HepG2 (cell line): ENCODE results near the gene CCL23. TPM values are rescaled to one million over a fixed set of nuclear protein-coding genes. Genes with fewer than 3 reads are reported as not detected.

Experiments used
- ASH2L ChIP-seq: fragments of 300-600, 200-600 bp; sonication (generic); IDR thresholded peaks from 2 replicates; pipeline ENCODE4 v1.7.0; 2017; ENCODE audit warnings: low read depth, mild to moderate bottlenecking, moderate library complexity, mixed read lengths, low read length; ENCODE audit not compliant: insufficient read length
- BRCA1 ChIP-seq: sonication (generic); formaldehyde crosslinking; IDR thresholded peaks from 2 replicates; pipeline ENCODE4 v1.4.0; 2020; ENCODE audit warnings: missing genetic modification reagents
- CENPBD1 ChIP-seq: sonication (generic); formaldehyde crosslinking; IDR thresholded peaks from 2 replicates; pipeline ENCODE4 v1.8.0; 2022; ENCODE audit warnings: missing genetic modification reagents, low read depth, mild to moderate bottlenecking, borderline replicate concordance
- DZIP1 ChIP-seq: sonication (generic); formaldehyde crosslinking; IDR thresholded peaks from 2 replicates; pipeline ENCODE4 v1.5.0; 2020; ENCODE audit warnings: mild to moderate bottlenecking, missing genetic modification reagents
- FOSL1 ChIP-seq: sonication (generic); formaldehyde crosslinking; IDR thresholded peaks from 2 replicates; pipeline ENCODE4 v1.9.0; 2021; ENCODE audit warnings: missing genetic modification reagents, borderline replicate concordance
- KDM5B ChIP-seq: sonication (generic); formaldehyde crosslinking; IDR thresholded peaks from 2 replicates; pipeline ENCODE4 v1.4.0; 2020; ENCODE audit warnings: missing genetic modification reagents, mild to moderate bottlenecking, borderline replicate concordance
- KMT2A ChIP-seq: sonication (generic); formaldehyde crosslinking; IDR thresholded peaks from 2 replicates; pipeline ENCODE4 v1.4.0; 2020; ENCODE audit warnings: missing genetic modification reagents
- POGZ ChIP-seq: sonication (generic); formaldehyde crosslinking; IDR thresholded peaks from 2 replicates; pipeline ENCODE4 v1.4.0; 2020; ENCODE audit warnings: mild to moderate bottlenecking, missing genetic modification reagents
- RFX3 ChIP-seq: IDR thresholded peaks from 2 replicates; pipeline ENCODE4 v1.6.1; 2016; ENCODE audit warnings: missing biosample characterization, missing genetic modification reagents
- SATB2 ChIP-seq: sonication (generic); formaldehyde crosslinking; IDR thresholded peaks from 2 replicates; pipeline ENCODE4 v1.5.0; 2020; ENCODE audit warnings: missing genetic modification reagents
- ZFP37 ChIP-seq: sonication (generic); formaldehyde crosslinking; IDR thresholded peaks from 2 replicates; pipeline ENCODE4 v1.4.0; 2020; ENCODE audit warnings: missing genetic modification reagents, borderline replicate concordance
- ZFP41 ChIP-seq: sonication (generic); formaldehyde crosslinking; IDR thresholded peaks from 2 replicates; pipeline ENCODE4 v1.4.0; 2020; ENCODE audit warnings: mild to moderate bottlenecking, missing genetic modification reagents, borderline replicate concordance
- ZNF205 ChIP-seq: IDR thresholded peaks from 2 replicates; pipeline ENCODE4 v1.6.1; 2018; ENCODE audit warnings: missing biosample characterization, missing genetic modification reagents
- ZNF230 ChIP-seq: sonication (generic); formaldehyde crosslinking; IDR thresholded peaks from 2 replicates; pipeline ENCODE4 v1.4.0; 2020; ENCODE audit warnings: mild to moderate bottlenecking, missing genetic modification reagents
- ZNF234 ChIP-seq: sonication (generic); formaldehyde crosslinking; conservative IDR thresholded peaks from 2 replicates; pipeline ENCODE4 v1.5.1; 2020; ENCODE audit warnings: mild to moderate bottlenecking, missing genetic modification reagents
- ZNF30 ChIP-seq: sonication (generic); formaldehyde crosslinking; IDR thresholded peaks from 2 replicates; pipeline ENCODE4 v1.5.0; 2020; ENCODE audit warnings: mild to moderate bottlenecking, missing genetic modification reagents
- ZNF329 ChIP-seq: sonication (generic); formaldehyde crosslinking; IDR thresholded peaks from 2 replicates; pipeline ENCODE4 v1.9.0; 2021; ENCODE audit warnings: low read depth, mild to moderate bottlenecking, missing genetic modification reagents
- ZNF350 ChIP-seq: sonication (generic); formaldehyde crosslinking; IDR thresholded peaks from 2 replicates; pipeline ENCODE4 v1.4.0; 2020; ENCODE audit warnings: mild to moderate bottlenecking, low read depth, missing genetic modification reagents, borderline replicate concordance
- ZNF431 ChIP-seq: sonication (generic); formaldehyde crosslinking; IDR thresholded peaks from 2 replicates; pipeline ENCODE4 v1.9.0; 2022; ENCODE audit warnings: missing genetic modification reagents, low read depth, mild to moderate bottlenecking, borderline replicate concordance
- ZNF432 ChIP-seq: sonication (generic); formaldehyde crosslinking; IDR thresholded peaks from 2 replicates; pipeline ENCODE4 v1.5.0; 2020; ENCODE audit warnings: missing genetic modification reagents, mild to moderate bottlenecking, borderline replicate concordance
- ZNF7 ChIP-seq: IDR thresholded peaks from 2 replicates; pipeline ENCODE4 v1.6.1; 2016; ENCODE audit warnings: missing biosample characterization, missing genetic modification reagents
- ZNF749 ChIP-seq: sonication (generic); formaldehyde crosslinking; IDR thresholded peaks from 2 replicates; pipeline ENCODE4 v1.8.0; 2022; ENCODE audit warnings: mild to moderate bottlenecking, missing genetic modification reagents, moderate library complexity, borderline replicate concordance
- polyA plus RNA-seq, 8 experiments: library from polyadenylated mRNA; depleted of rRNA in 3 of 8; stranded (reverse) in 7 of 8; unstranded in 1 of 8; fragments of >200 nt; fragmentation: Illumina TruSeq in 4 of 8; extraction: Trizol in 4 of 8; gene quantifications; 2 replicates each; pipeline versions ENCODE4 v1.2.1 to v1.2.3, GENCODE V29; 2011 to 2016; ENCODE audit warnings: low read depth in 4 of 8, missing spikeins in 1 of 8, mixed read lengths in 1 of 8; ENCODE audit not compliant: insufficient read depth in 1 of 8
- total RNA-seq, 5 experiments: library from RNA; depleted of rRNA; stranded (reverse); fragments of >200 nt; fragmentation: Illumina TruSeq; extraction: Trizol; gene quantifications; 2 replicates each; pipeline ENCODE4 v1.2.3, GENCODE V29; 2016; ENCODE audit warnings: low read depth in 1 of 5
- TF ChIP-seq, protein P1 (sequence below): sonication (generic); formaldehyde crosslinking; IDR thresholded peaks from 2 replicates; pipeline ENCODE4 v1.4.0; 2020; ENCODE audit warnings: missing genetic modification reagents; ENCODE audit errors: not compliant biosample characterization
- TF ChIP-seq, protein P2 (sequence below): IDR thresholded peaks from 2 replicates; pipeline ENCODE4 v1.6.1; 2018; ENCODE audit warnings: missing genetic modification reagents, mild to moderate bottlenecking, missing compliant biosample characterization
- TF ChIP-seq, protein P3 (sequence below): sonication (generic); formaldehyde crosslinking; IDR thresholded peaks from 2 replicates; pipeline ENCODE4 v1.8.1; 2023; ENCODE audit warnings: mild to moderate bottlenecking, missing genetic modification reagents, borderline replicate concordance

CCL23 gene
- total and polyA plus RNA-seq, 2 of the 13 experiments (the other 11 are each of a cell fraction or from before 2014, with no cell fraction given): not detected

DNA sequence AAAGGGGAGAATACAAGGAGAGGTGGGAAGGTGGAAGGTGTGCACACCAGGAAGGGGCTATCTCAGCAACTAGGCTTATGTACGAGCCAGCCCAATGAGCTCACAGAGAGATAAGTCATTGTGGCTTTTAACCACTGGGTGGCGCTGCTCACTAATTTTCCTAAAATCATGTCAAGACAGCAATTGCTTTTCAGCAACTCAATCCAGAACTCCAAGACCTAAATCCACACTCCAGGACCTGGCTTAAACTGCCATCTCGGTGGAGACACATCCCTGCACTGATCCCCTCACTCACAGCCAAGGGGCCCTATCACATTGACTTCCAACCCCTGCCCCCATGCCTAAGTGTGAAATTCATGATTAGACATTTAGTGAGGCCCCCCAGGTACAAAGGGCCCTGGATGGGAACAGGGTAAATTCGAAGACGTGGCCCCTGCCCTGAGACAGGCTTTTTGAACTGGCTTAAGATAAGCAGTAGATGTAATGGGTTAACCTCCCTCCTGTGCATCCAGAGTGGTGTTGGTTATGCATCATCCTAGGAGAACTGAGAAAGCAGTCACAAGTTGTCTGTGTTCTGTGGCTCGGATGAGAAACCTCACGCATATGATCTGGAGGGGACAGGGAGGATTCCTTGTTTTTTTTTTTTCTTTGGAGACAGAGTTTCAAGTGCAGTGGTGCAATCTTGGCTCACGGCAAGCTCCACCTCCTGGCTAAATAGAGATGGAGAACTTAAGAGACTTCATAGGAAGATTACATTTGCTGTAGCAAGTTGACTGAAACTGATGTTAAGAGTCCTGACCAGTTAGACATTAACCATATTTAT, 48.0 kb downstream of the CCL23 start (continued):
- TF ChIP-seq KMT2A (CRISPR knock-in tag) (no peak), ZNF30 (CRISPR knock-in tag) (no peak), ZNF7 (CRISPR knock-in tag) (peak; percentile 57; the same call in 1 of the 2 replicates), ASH2L (no peak), SATB2 (CRISPR knock-in tag) (no peak), KDM5B (CRISPR knock-in tag) (0 out of 2 replicates have a peak, but pooled peaks have one; percentile 32), ZFP37 (CRISPR knock-in tag) (no peak), FOSL1 (no peak), ZNF350 (CRISPR knock-in tag) (no peak), BRCA1 (no peak), ZNF230 (no peak), ZNF749 (CRISPR knock-in tag) (no peak), DZIP1 (CRISPR knock-in tag) (no peak), ZNF234 (CRISPR knock-in tag) (no peak), ZNF432 (CRISPR knock-in tag) (no peak), ZNF329 (CRISPR knock-in tag) (no peak), ZNF431 (CRISPR knock-in tag) (no peak), ZFP41 (CRISPR knock-in tag) (no peak), RFX3 (CRISPR knock-in tag) (no peak), ZNF205 (CRISPR knock-in tag) (0 out of 2 replicates have a peak, but pooled peaks have one; percentile 39), CENPBD1 (no peak), POGZ (CRISPR knock-in tag) (0 out of 2 replicates have a peak, but pooled peaks have one; percentile 28)
- TF ChIP-seq, protein P1, sequence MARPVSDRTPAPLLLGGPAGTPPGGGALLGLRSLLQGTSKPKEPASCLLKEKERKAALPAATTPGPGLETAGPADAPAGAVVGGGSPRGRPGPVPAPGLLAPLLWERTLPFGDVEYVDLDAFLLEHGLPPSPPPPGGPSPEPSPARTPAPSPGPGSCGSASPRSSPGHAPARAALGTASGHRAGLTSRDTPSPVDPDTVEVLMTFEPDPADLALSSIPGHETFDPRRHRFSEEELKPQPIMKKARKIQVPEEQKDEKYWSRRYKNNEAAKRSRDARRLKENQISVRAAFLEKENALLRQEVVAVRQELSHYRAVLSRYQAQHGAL (CRISPR knock-in tag): no peak
- TF ChIP-seq, protein P2, sequence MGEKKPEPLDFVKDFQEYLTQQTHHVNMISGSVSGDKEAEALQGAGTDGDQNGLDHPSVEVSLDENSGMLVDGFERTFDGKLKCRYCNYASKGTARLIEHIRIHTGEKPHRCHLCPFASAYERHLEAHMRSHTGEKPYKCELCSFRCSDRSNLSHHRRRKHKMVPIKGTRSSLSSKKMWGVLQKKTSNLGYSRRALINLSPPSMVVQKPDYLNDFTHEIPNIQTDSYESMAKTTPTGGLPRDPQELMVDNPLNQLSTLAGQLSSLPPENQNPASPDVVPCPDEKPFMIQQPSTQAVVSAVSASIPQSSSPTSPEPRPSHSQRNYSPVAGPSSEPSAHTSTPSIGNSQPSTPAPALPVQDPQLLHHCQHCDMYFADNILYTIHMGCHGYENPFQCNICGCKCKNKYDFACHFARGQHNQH: no peak; the same call in 1 of the 2 replicates
- TF ChIP-seq, protein P3, sequence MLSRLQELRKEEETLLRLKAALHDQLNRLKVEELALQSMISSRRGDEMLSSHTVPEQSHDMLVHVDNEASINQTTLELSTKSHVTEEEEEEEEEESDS (CRISPR knock-in tag): no peak
